ENCODE data around the gene ZNF133. TPM values are rescaled to one million over a fixed set of nuclear protein-coding genes. Genes with fewer than 3 reads are reported as not detected.
"Not testable (repeated sequence)": the region's sequence is repeated elsewhere in the genome, so short reads cannot be mapped to it uniquely, and the experiment has no call there.

ZNF133 gene
- total RNA-seq, 1 experiment from 2014 or later, result 28.1 TPM

- in situ Hi-C loops (cut with HindIII; ENCODE audit: low pct_unique_long_range_greater_than_20kb, low sequenced_read_pairs); DNase-seq (ENCODE audit: low read depth): not testable (repeated sequence)
Measured at GRCh38 chr20:18275960-18276359, 12.4 kb upstream of the ZNF133 start.

GRCh38 chr20:18276821-18277220, 11.5 kb upstream of the ZNF133 start:
- in situ Hi-C loops (cut with HindIII; ENCODE audit: low pct_unique_long_range_greater_than_20kb, low sequenced_read_pairs), result no loop called here
- peak; percentile 70 for DNase-seq (ENCODE audit: low read depth)

DNA sequence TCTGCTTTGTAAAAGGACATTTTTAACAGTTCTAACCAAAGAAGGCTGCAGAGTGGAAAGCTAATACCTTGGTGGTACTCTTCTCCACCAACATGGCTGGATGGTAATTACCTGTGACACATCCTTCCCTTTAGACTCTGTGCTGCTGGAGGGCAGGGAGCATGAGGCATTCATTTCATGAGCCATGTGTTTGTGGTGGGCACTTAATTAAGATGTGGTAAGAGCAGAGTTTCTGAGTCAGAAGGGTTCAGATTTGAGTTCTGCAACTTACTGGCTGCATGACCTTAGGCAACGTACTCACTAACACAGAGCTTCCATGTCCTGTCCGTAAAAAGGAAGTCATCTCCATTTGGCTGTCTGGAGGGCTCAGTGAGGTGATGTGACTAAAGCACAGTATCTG, 9.1 kb upstream of the ZNF133 start:
- no peak for DNase-seq (ENCODE audit: low read depth)
- in situ Hi-C loops (cut with HindIII; ENCODE audit: low pct_unique_long_range_greater_than_20kb, low sequenced_read_pairs), result no loop called here

DNA sequence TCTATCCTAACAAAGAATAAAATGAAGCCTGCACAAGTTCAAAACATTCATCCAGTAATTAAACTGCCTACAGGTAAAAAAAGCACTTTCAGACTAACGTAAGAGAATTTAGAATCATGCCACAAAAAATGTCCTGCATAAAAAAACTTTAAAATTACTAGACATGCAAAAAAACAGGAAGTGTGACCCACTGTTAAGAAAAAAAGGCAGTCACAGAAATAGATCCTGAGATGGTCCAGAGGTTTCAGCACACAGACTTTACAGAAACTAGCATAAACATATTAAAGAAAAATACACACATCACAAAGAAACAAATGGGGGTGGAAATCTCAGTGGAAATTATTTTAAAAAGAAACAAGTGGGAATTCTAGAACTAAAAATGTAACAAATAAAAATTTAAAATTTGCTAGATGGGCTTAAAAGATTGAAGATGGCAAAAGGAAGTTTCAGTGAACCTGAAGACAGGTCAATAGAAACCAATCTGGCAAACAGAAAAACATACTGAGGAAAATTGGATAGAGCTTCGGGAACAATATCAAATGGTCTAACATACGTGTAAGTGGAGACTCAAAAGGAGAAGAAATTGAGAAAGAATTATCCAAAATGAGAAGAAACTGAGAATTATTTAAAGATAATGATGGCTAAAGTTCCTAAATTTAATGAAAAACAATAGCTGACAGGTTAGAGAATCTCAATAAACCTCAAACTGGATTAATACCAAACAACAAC, 3.4 kb upstream of the ZNF133 start:
- peak; percentile 37 for DNase-seq (ENCODE audit: low read depth)
- in situ Hi-C loops (cut with HindIII; ENCODE audit: low pct_unique_long_range_greater_than_20kb, low sequenced_read_pairs), result loop anchor here (5.0 kb wide), 1 partner anchor 33 kb away; no protein-coding TSS in a partner anchor

GRCh38 chr20:18287546-18287914, 797 bp upstream of the ZNF133 start:
- in situ Hi-C loops (cut with HindIII; ENCODE audit: low pct_unique_long_range_greater_than_20kb, low sequenced_read_pairs), result loop anchor here (5.0 kb wide), 1 partner anchor 35 kb away; no protein-coding TSS in a partner anchor
- no peak for DNase-seq (ENCODE audit: low read depth)

DNA sequence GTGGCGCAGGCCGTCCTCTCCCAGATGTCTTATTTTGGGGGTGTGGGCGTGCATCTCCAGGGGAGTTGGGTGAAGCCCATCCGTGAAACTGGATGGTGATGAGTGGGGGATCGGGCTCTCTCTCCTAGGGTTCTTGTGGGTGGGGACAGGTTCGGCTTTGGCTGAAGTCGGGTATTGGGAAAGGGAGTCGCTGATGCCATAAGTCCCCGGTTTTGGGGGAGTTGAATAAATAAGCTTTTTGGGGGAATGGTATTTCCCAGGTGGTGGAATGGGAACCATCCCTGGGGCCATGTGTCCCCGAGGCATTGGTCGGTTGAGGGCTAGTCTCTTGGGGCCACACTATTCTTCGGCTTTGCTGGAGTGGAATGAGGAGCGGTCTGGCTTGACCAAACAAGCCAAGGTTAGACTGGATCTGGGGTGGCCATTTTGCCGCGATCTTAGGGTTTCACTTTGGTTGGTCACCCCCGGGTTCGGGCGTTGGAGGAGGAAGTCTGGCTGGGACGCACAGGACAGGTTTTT, 481 bp downstream of the ZNF133 start:
- DNase-seq (ENCODE audit: low read depth), result no peak
- in situ Hi-C loops (cut with HindIII; ENCODE audit: low pct_unique_long_range_greater_than_20kb, low sequenced_read_pairs), result loop anchor here (5.0 kb wide), 1 partner anchor 37 kb away; no protein-coding TSS in a partner anchor

- no peak for DNase-seq (ENCODE audit: low read depth)
- in situ Hi-C loops (cut with HindIII; ENCODE audit: low pct_unique_long_range_greater_than_20kb, low sequenced_read_pairs), result loop anchor here (5.0 kb wide), 1 partner anchor 37 kb away; no protein-coding TSS in a partner anchor
Measured at GRCh38 chr20:18289306-18289705, 979 bp downstream of the ZNF133 start.

- in situ Hi-C loops (cut with HindIII; ENCODE audit: low pct_unique_long_range_greater_than_20kb, low sequenced_read_pairs), result no loop called here
- no peak for DNase-seq (ENCODE audit: low read depth)
Measured at GRCh38 chr20:18299364-18299763, 11.0 kb downstream of the ZNF133 start.

- no peak for DNase-seq (ENCODE audit: low read depth)
- in situ Hi-C loops (cut with HindIII; ENCODE audit: low pct_unique_long_range_greater_than_20kb, low sequenced_read_pairs), result no loop called here
Measured at GRCh38 chr20:18304618-18305017, 16.3 kb downstream of the ZNF133 start.

DNA sequence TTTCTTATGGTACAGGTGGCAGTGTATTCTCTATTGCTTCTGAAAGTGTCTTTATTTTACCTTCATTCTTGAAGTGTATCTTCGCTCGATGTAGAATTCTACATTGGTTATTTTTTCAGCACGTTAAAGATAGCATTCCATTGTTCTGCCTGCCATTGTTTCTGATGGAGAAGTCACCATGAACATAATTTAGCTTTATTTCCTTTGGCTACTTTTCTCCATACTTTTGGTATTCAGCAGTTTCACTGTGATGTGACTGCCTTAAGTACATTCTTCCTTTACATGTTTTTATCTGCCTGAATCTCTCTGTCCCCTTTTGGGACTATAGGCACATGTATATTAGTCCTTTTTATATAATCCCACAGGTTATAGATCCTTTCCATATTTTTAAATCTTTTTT, 19.0 kb downstream of the ZNF133 start:
- DNase-seq (ENCODE audit: low read depth), result no peak
- in situ Hi-C loops (cut with HindIII; ENCODE audit: low pct_unique_long_range_greater_than_20kb, low sequenced_read_pairs), result no loop called here

GRCh38 chr20:18310051-18310450, 21.7 kb downstream of the ZNF133 start:
- no peak for DNase-seq (ENCODE audit: low read depth)
- in situ Hi-C loops (cut with HindIII; ENCODE audit: low pct_unique_long_range_greater_than_20kb, low sequenced_read_pairs), result no loop called here

GRCh38 chr20:18310592-18310991, 22.3 kb downstream of the ZNF133 start:
- DNase-seq (ENCODE audit: low read depth), result no peak
- in situ Hi-C loops (cut with HindIII; ENCODE audit: low pct_unique_long_range_greater_than_20kb, low sequenced_read_pairs), result no loop called here

GRCh38 chr20:18312723-18313122, 24.4 kb downstream of the ZNF133 start:
- in situ Hi-C loops (cut with HindIII; ENCODE audit: low pct_unique_long_range_greater_than_20kb, low sequenced_read_pairs), result no loop called here
- no peak for DNase-seq (ENCODE audit: low read depth)

GRCh38 chr20:18313411-18313810, 25.1 kb downstream of the ZNF133 start:
- no peak for DNase-seq (ENCODE audit: low read depth)
- in situ Hi-C loops (cut with HindIII; ENCODE audit: low pct_unique_long_range_greater_than_20kb, low sequenced_read_pairs), result no loop called here

- in situ Hi-C loops (cut with HindIII; ENCODE audit: low pct_unique_long_range_greater_than_20kb, low sequenced_read_pairs), result no loop called here
- DNase-seq (ENCODE audit: low read depth), result no peak
Measured at GRCh38 chr20:18314786-18315406, 26.6 kb downstream of the ZNF133 start.

- no peak for DNase-seq (ENCODE audit: low read depth)
- in situ Hi-C loops (cut with HindIII; ENCODE audit: low pct_unique_long_range_greater_than_20kb, low sequenced_read_pairs), result no loop called here
Measured at GRCh38 chr20:18316166-18316565, 27.8 kb downstream of the ZNF133 start.

- in situ Hi-C loops (cut with HindIII; ENCODE audit: low pct_unique_long_range_greater_than_20kb, low sequenced_read_pairs), result no loop called here
- DNase-seq (ENCODE audit: low read depth), result no peak
Measured at GRCh38 chr20:18321316-18321715, 33.0 kb downstream of the ZNF133 start.

GRCh38 chr20:18321976-18322950, 33.9 kb downstream of the ZNF133 start:
- in situ Hi-C loops (cut with HindIII; ENCODE audit: low pct_unique_long_range_greater_than_20kb, low sequenced_read_pairs), result no loop called here
- no peak for DNase-seq (ENCODE audit: low read depth)
